OCI-LY7 (cell line): ENCODE measurements around the gene SLC31A1.

ENCODE experiments used
- CTCF ChIP-seq: fragments of 200-600 bp; sonication (generic); conservative IDR thresholded peaks from 2 replicates; pipeline ENCODE4 v1.5.1; 2014; ENCODE audit warnings: mild to moderate bottlenecking, antibody characterized with exemption, low read length, moderate library complexity, mixed read lengths
- EZH2phosphoT487 ChIP-seq: fragments of 200-600 bp; sonication (generic); IDR thresholded peaks from 2 replicates; pipeline ENCODE4 v1.6.1; 2018; ENCODE audit warnings: low read depth, borderline replicate concordance, mild to moderate bottlenecking, mixed run types, antibody characterized with exemption, low read length, moderate library complexity, mixed read lengths

GRCh38 chr9:113310538-113310937, 89.2 kb downstream of the SLC31A1 start:
- no peak for TF ChIP-seq CTCF
- no peak for TF ChIP-seq EZH2phosphoT487
